Body of pancreas (tissue), 4 donors: ENCODE results near the gene LYPLA2. TPM values are rescaled to one million over a fixed set of nuclear protein-coding genes. Genes with fewer than 3 reads are reported as not detected.

ENCODE experiments used
- ATAC-seq: fragments of 150-250 bp; one replicate; pipeline ENCODE4 v1.9.1; 2016
- DNase-seq, 4 donors: peaks; one replicate each; pipeline ENCODE4 v3.0.0-alpha.2; 2019
- H3K27ac ChIP-seq, 4 donors: fragments of 200-600 bp; sonication (generic); 1 replicate in 3 of 4; 2 replicates in 1 of 4; pipeline versions ENCODE4 v1.5.1 to v1.6.1; 2016 to 2019; ENCODE audit warnings: mild to moderate bottlenecking in 1 of 4, mixed read lengths in 1 of 4, moderate library complexity in 1 of 4
- H3K27me3 ChIP-seq, 2 donors: fragments of 200-600 bp; sonication (generic); one replicate each; pipeline ENCODE4 v1.6.0; 2016; ENCODE audit warnings: mild to moderate bottlenecking in 1 of 2
- H3K36me3 ChIP-seq, 2 donors: fragments of 200-600 bp; sonication (generic); replicated peaks in 1 of 2; 2 replicates each; pipeline ENCODE4 v1.5.1; 2016; ENCODE audit warnings: low read depth in 2 of 2; ENCODE audit not compliant: insufficient read depth in 1 of 2
- H3K4me1 ChIP-seq: fragments of 200-600 bp; sonication (generic); one replicate; pipeline ENCODE4 v1.6.0; 2016
- H3K4me3 ChIP-seq, 2 donors: fragments of 200-600 bp; sonication (generic); 1 replicate in 1 of 2; 2 replicates in 1 of 2; pipeline ENCODE4 v1.5.1; 2016 to 2019
- H3K9me3 ChIP-seq, 3 donors: fragments of 200-600 bp; sonication (generic); 1 replicate in 2 of 3; 2 replicates in 1 of 3; pipeline ENCODE4 v1.5.1; 2016
- CTCF ChIP-seq, 7 experiments: fragments of 450-650 bp in 4 of 7; fragments of 200-600 bp in 3 of 7; sonication (generic) in 3 of 7; IDR thresholded peaks; one replicate each; pipeline ENCODE4 v1.5.1; 2016 to 2019; ENCODE audit warnings: antibody characterized with exemption in 7 of 7
- POLR2A ChIP-seq, 3 donors: fragments of 450-650 bp; IDR thresholded peaks; one replicate each; pipeline ENCODE4 v1.6.1; 2016; ENCODE audit warnings: antibody characterized with exemption in 3 of 3, mild to moderate bottlenecking in 2 of 3
- WGBS, 2 donors: methylation state at CpG; one replicate each; pipeline ENCODE4 v1.1.5; 2017; 5-methylcytosine and 5-hydroxymethylcytosine counted together
- intact Hi-C: fragments of 100-400 bp; cut with DNase I; formaldehyde crosslinking; loops from one replicate; pipeline ENCODE4 v1.15.1; 2023
- total RNA-seq, 2 donors: library from RNA; depleted of rRNA; stranded (reverse); fragments of >200 nt; gene quantifications; one replicate each; pipeline ENCODE4 v1.1.0, GENCODE V29; 2016

Gene LYPLA2
- total RNA-seq, 2 donors from 2014 or later: 20.4 to 28.5 TPM

- Histone ChIP-seq H3K4me1 (peaks cover 2% of the 10 kb centered on the region), H3K36me3 (no peaks in the 10 kb centered on the region), H3K27ac (no peak overlapping the region), H3K27me3 (no peaks in the 10 kb centered on the region), H3K9me3 (no peaks in the 10 kb centered on the region), H3K4me3 (no peak overlapping the region)
- 11 to 12% methylated on average over 13 to 14 of the region's 14 CpGs for WGBS, 2 donors
- ATAC-seq: peak; percentile 94
- intact Hi-C loops: no loop called here
- TF ChIP-seq CTCF (IDR thresholded peaks at IDR 0.05) (peak; percentile 78 to 88 (median 83)), POLR2A (IDR thresholded peaks at IDR 0.05) (no peak)
- peak; percentile 88 to 92 (median 88) for DNase-seq
These were observed 18.7 kb upstream of the LYPLA2 start for GRCh38 chr1:23772049-23772853.

- DNase-seq (no peak), ATAC-seq (no peak)
- H3K4me3 ChIP-seq: no peak overlapping the region
- no peak overlapping the region for H3K27ac ChIP-seq
- TF ChIP-seq POLR2A (IDR thresholded peaks at IDR 0.05): no peak
- WGBS, 2 donors: 73 to 76% methylated on average over 10 of the region's 10 CpGs
- H3K4me1 ChIP-seq: peaks cover 8% of the 10 kb centered on the region
- intact Hi-C loops: no loop called here
- no peaks in the 10 kb centered on the region for H3K36me3 ChIP-seq
- no peaks in the 10 kb centered on the region for H3K27me3 ChIP-seq
- H3K9me3 ChIP-seq: no peaks in the 10 kb centered on the region
These were observed 18.1 kb upstream of the LYPLA2 start for GRCh38 chr1:23772854-23773242.

GRCh38 chr1:23774174-23774880 lies 16.6 kb upstream of the LYPLA2 start:
- H3K27ac ChIP-seq: no peak overlapping the region
- DNase-seq: no peak
- H3K4me1 ChIP-seq: peaks cover 15% of the 10 kb centered on the region
- TF ChIP-seq CTCF (IDR thresholded peaks at IDR 0.05): no peak
- TF ChIP-seq POLR2A (IDR thresholded peaks at IDR 0.05): no peak
- no peak overlapping the region for H3K4me3 ChIP-seq
- no peaks in the 10 kb centered on the region for H3K36me3 ChIP-seq
- WGBS, 2 donors: 65% methylated on average over 5 to 6 of the region's 6 CpGs
- intact Hi-C loops: no loop called here
- H3K9me3 ChIP-seq: no peaks in the 10 kb centered on the region
- H3K27me3 ChIP-seq: no peaks in the 10 kb centered on the region
- no peak for ATAC-seq

- intact Hi-C loops: no loop called here
- no peak for ATAC-seq
- no peaks in the 10 kb centered on the region for H3K36me3 ChIP-seq
- no peak overlapping the region for H3K27ac ChIP-seq
- WGBS, 2 donors: 35 to 47% methylated on average over 2 of the region's 2 CpGs
- H3K4me1 ChIP-seq: peaks cover 22% of the 10 kb centered on the region
- no peaks in the 10 kb centered on the region for H3K9me3 ChIP-seq
- no peak for DNase-seq
- H3K27me3 ChIP-seq: no peaks in the 10 kb centered on the region
- TF ChIP-seq POLR2A (IDR thresholded peaks at IDR 0.05) (no peak), CTCF (IDR thresholded peaks at IDR 0.05) (no peak)
- no peak overlapping the region for H3K4me3 ChIP-seq
These were observed 14.7 kb upstream of the LYPLA2 start for GRCh38 chr1:23776217-23776616.

GRCh38 chr1:23777979-23778814 lies 12.7 kb upstream of the LYPLA2 start, which contains the start of gene PITHD1:
PITHD1 (plus strand) TSS chr1:23778418; CDS start chr1:23778516, 98 bp downstream.
- no peaks in the 10 kb centered on the region for H3K27me3 ChIP-seq
- H3K36me3 ChIP-seq: peaks cover 0 to 2% of the 10 kb centered on the region in 2 donors
- H3K27ac ChIP-seq: peak within 1 kb of the TSS; percentile 85 to 97 (median 92)
- ATAC-seq (peak; percentile 92), DNase-seq (peak; percentile 86 to 93 (median 90))
- no peaks in the 10 kb centered on the region for H3K9me3 ChIP-seq
- peak; percentile 71 to 76 (median 76) for TF ChIP-seq POLR2A (IDR thresholded peaks at IDR 0.05)
- TF ChIP-seq CTCF (IDR thresholded peaks at IDR 0.05): peak in 1 of 7 experiments; percentile 2
- 0% methylated on average over 9 to 35 of the region's 91 CpGs for WGBS, 2 donors
- peaks cover 22% of the 10 kb centered on the region for H3K4me1 ChIP-seq
- H3K4me3 ChIP-seq: peak within 1 kb of the TSS; percentile 86 to 89
- intact Hi-C loops: no loop called here
